NCI-H524 treated with DMSO at 0.1 percent for 48 hours (cell line): ENCODE data around the gene C11orf97.
"Not testable (repeated sequence)": the region's sequence is repeated elsewhere in the genome, so short reads cannot be mapped to it uniquely, and the experiment has no call there.

ENCODE experiments used
- DNase-seq: peaks from one replicate; lab custom pipeline; 2025; lab: John Stamatoyannopoulos, UW

The C11orf97 gene

GRCh38 chr11:94525546-94526324, 13.5 kb downstream of the C11orf97 start:
- DNase-seq: peak; percentile 34

- DNase-seq: no peak
Measured at GRCh38 chr11:94526645-94527438, 14.6 kb downstream of the C11orf97 start.

GRCh38 chr11:94528551-94528950, 16.3 kb downstream of the C11orf97 start:
- no peak for DNase-seq

GRCh38 chr11:94532211-94532610, 19.9 kb downstream of the C11orf97 start:
- DNase-seq: no peak

- no peak for DNase-seq
Measured at GRCh38 chr11:94533206-94533605, 20.9 kb downstream of the C11orf97 start.

GRCh38 chr11:94533696-94534630, 21.7 kb downstream of the C11orf97 start:
- DNase-seq: no peak

- DNase-seq: no peak
Measured at GRCh38 chr11:94536386-94536785, 24.1 kb downstream of the C11orf97 start.

GRCh38 chr11:94537031-94537600, 24.9 kb downstream of the C11orf97 start:
- DNase-seq: no peak

GRCh38 chr11:94539420-94539819, 27.2 kb downstream of the C11orf97 start:
- no peak for DNase-seq

GRCh38 chr11:94543695-94544645, 31.7 kb downstream of the C11orf97 start, which contains the start of gene FUT4:
TSS of gene FUT4 (plus strand) at chr11:94543921. CDS start at chr11:94544134, 213 bp downstream.
- peak; percentile 30 for DNase-seq

GRCh38 chr11:94544646-94545263, 32.5 kb downstream of the C11orf97 start:
- DNase-seq: no peak

GRCh38 chr11:94545264-94546161, 33.3 kb downstream of the C11orf97 start:
- DNase-seq: no peak

- DNase-seq: no peak
Measured at GRCh38 chr11:94546162-94546470, 33.9 kb downstream of the C11orf97 start.

GRCh38 chr11:94546886-94547285, 34.6 kb downstream of the C11orf97 start:
- DNase-seq: no peak

GRCh38 chr11:94549146-94549545, 36.9 kb downstream of the C11orf97 start:
- no peak for DNase-seq

GRCh38 chr11:94550513-94550912, 38.3 kb downstream of the C11orf97 start:
- DNase-seq: no peak

- DNase-seq: peak; percentile 91
Measured at GRCh38 chr11:94553938-94554337, 41.7 kb downstream of the C11orf97 start.

- DNase-seq: not testable (repeated sequence)
Measured at GRCh38 chr11:94555752-94556329, 43.6 kb downstream of the C11orf97 start.

GRCh38 chr11:94557421-94557820, 45.2 kb downstream of the C11orf97 start:
- no peak for DNase-seq
